Suppressor macrophage treated with lipopolysaccharide for 1 hour (primary cell): ENCODE measurements around the gene PCDH19.
"Not testable (repeated sequence)": the region's sequence is repeated elsewhere in the genome, so short reads cannot be mapped to it uniquely, and the experiment has no call there.

Experiments used
- DNase-seq, 3 donors: peaks; one replicate each; pipeline ENCODE4 v3.0.0-alpha.2; 2020 to 2022

PCDH19 gene

GRCh38 chrX:100409610-100410590, at the start of gene PCDH19:
PCDH19 (minus strand) TSS chrX:100410273; CDS start chrX:100408597, 1,676 bp downstream.
- peak in 2 of 3 donors; percentile 19 to 36 for DNase-seq

DNA sequence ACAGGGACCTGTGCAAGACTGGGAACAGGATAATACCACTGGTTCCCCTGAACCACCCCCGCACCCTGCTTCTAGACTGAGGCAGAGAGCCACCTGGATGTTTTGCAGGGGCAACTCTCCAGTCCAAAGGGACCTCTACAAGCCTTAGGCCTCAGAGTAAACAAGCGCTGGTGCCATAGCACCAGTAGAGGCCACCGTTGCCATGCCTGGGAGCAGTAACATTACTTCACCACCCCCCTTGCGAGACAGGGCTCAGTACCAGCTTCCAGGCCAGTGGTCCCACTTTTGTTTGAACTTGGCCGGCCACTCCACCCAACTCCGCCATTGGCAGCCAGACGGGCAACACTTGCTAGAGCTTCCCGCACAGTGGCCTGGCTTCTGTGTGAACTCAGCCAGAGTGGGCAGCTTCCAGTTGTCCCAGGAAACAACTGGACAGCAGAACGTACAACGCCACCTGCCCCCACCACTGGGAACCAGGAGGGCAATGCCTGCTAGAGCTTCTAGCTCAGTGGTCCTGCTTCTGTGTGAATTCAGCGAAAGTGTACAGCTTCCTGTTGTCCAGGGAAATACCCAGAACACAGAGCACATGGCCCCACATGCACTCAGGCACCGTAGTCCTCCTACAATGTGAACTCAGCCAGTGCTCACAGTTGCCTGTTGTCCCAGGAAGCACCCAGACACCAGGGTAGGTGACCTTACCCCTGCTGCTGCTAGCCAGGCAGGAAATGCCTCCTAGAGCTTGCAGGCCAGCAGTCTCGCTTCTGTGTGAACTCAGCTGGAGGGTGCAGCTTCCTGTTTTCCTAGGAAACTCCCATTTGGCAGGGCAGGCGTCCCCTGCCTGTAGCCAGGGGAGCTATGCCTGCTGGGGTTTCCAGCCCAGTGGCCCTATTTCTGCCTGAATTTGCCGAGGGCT, 39.9 kb upstream of the PCDH19 start:
- DNase-seq, result peak in 2 of 3 donors; percentile 0 to 8

DNA sequence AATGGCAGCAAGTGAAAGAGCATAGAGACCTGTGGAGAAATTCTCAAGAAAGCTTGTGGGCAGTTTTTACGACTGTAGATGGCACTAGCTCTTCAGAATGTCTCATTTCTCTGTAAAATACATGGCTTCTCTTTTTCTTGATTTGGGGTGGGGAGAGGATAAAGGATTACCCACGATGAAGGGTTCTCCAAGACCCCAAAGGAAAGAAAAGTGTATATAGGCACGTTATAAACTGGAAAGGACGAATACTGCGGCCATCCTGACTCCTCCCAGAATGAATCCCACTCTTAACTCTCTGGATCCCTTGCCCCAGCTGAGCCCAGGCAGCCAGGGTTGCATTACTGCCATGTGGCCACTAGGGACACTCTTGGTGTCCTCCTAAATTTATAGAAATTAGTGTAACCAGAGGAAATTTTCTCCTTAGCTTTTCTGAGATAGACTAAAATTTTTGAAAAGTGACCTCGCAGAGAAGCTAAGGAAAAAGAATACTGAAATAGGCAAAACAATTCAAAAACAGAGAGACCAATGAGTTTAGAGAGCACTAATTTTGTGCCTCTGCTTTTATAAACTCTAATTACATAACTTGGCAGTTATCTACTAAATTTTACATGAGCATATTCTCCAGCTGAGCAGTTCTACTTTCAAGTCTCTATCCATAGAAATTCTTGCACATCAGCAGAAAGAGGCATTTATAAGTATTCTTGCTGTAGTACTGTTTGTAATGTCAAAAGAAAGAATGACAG, 37.8 kb upstream of the PCDH19 start:
- DNase-seq, result peak; percentile 19 to 32 (median 19)

GRCh38 chrX:100445593-100445992, 35.5 kb upstream of the PCDH19 start:
- DNase-seq, result no peak

- not testable (repeated sequence) for DNase-seq
These were observed 31.2 kb upstream of the PCDH19 start for GRCh38 chrX:100441321-100441720.

GRCh38 chrX:100440006-100440405, 29.9 kb upstream of the PCDH19 start:
- no peak for DNase-seq

- DNase-seq, result no peak
These were observed 25.7 kb upstream of the PCDH19 start for GRCh38 chrX:100435726-100436125.

- no peak for DNase-seq
These were observed 13.9 kb upstream of the PCDH19 start for GRCh38 chrX:100424012-100424411.

DNA sequence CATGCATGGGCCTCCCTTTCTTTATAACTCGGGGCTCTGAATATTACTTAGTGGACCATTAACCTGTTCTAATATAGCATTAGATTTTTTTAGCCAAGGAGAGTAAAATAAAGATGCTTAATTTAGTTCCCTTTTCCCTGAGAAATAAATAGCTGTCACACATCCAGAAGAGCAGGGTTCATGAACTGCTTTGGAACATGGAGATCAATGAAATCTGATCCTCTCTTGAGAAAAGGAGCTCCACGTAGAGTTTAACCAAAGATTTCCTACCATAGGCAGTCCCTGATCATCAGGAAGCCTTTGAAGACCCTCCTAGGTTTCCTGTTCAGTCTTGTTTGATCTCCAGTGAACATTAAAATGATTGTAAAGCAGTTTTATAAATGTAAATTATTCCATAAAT, 8.5 kb upstream of the PCDH19 start:
- DNase-seq, result no peak

GRCh38 chrX:100417681-100418080, 7.6 kb upstream of the PCDH19 start:
- DNase-seq, result no peak

DNA sequence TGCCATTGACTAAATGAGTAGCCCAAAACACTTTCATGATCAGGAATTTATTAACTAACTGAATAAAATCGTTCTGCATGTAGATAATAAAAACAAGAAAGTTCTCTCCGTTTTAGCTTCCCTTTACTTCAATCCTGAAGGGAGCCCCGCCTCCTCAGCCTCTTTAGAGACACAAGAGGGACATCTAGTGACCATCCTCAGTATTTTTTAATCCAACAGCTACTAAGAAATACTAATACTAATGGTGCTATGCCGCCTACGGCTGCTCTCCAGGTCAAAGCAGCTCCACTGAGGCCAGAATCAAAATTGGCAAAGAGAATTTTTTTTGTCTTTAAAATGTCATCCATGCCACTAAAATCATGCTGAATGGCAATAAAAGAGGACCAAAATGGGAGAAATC, 3.2 kb upstream of the PCDH19 start:
- peak; percentile 55 to 70 (median 66) for DNase-seq

DNA sequence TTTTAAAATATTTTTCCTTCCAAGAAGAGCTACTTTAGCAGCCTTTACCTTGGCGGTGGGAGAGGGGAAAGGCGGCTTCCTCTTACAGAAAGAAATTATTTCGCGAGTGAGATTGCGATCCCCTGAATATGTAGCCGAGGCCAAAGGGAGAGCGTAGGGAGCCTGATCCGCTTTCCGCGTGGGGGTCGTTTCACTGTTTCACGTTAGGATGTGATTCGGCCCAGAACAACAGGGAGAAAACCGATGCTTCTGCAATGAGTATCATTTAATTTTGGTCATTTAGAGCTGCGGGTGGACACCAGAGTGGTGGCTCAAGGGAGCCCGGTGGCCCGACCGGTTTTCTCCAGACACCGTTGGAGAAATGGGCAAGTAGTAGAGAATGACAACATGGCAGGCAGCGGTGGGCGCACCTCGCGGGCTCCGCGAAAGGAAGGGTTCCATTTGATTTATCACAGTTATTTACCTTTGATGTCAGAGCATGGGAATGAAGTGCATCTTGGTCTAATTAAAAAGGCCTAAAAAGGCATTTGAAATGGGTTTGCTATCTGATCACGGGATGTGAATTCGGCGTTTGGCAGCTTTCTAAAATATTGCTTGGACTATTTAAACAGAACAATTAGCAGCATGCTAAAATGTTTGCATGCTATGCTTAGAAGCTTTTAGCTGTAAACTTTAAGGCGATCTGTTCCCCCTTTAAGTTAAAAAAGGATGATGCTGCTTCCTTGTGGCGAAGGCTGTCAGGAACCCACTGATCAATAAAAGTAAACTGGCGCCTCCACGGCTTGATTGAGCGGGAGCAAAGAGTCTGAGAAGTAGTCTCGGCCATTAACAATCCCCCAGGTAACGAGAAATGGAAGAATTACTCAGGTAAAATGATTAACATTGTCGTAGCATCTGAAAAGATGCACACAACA, 2.0 kb upstream of the PCDH19 start:
- DNase-seq, result no peak

- DNase-seq, result no peak
These were observed 1.1 kb upstream of the PCDH19 start for GRCh38 chrX:100410901-100411801.

- DNase-seq, result no peak
These were observed 1.1 kb downstream of the PCDH19 start for GRCh38 chrX:100408713-100409609.

DNA sequence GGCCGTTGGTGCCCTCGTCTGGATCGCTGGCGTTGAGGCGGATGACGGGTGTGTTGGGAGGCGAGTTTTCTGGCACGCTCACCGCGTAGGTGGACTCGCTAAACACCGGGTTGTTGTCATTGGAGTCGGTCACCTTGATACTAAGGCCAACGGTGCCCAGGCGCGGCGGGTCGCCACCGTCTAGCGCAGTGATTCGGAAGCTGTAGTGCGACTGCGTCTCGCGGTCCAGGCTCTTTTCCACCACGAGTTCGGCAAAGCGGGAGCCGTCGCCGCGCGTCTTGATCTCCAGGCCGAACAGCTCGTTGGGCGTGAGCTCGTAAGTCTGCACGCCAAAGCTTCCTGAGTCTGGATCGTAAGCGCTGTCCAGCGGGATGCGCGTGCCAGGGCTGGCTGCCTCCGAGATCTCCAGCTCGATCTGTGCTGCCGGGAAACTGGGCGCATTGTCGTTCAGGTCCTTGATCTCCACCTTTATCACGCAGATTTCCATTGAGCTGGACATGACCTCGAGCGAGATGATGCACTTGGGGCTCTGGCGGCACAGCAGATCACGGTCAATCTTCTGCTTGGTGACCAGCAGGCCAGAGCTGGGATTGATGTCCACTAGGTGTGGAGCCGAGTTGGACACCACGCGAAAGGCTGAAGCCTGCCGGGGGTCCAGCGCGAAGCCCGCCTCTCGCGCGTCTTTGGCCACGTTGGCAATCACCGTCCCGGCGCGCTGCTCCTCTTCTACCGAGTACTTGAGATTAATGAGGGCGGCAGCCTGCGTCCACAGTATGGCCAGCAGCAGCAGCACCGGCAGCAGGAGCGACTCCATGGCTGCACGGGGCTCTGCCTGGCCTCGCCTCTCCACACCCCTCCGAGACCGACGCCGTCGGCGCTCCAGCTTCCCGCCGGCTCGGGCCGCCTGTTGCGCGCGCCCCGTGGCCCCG, 2.0 kb downstream of the PCDH19 start:
- no peak for DNase-seq

DNA sequence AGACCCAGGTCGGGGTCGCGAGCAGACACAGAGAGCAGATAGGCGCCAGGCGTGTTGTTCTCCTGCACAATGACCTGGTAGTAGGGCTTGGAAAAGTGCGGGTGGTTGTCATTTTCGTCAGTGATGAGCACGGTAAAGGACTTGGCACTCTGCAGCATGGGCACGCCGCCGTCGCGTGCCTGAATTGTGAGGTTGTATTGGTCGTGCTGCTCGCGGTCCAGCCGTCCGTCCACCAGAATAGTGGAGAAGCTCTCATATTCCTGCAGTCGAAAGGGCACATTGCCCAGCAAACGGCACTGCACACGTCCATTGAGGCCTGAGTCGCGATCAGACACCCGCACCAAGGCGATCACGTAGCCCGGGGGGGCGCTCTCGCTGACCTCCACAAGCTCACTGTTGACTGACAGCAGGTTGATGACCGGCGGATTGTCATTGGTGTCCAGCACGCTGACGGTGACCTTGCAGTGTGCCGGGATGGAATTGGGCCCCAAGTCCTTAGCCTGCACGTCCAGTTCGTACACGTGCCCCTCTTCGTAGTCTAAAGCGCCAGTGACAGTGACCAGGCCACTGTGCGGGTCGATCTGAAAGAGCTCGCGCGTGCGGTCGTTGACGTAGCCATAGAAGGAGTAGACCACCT, 2.8 kb downstream of the PCDH19 start:
- DNase-seq, result no peak

GRCh38 chrX:100405424-100405823, 4.6 kb downstream of the PCDH19 start:
- DNase-seq, result no peak

- no peak for DNase-seq
These were observed 5.2 kb downstream of the PCDH19 start for GRCh38 chrX:100404851-100405250.
